Fibroblast of villous mesenchyme (primary cell): ENCODE measurements around the gene MINDY4B. TPM values are rescaled to one million over a fixed set of nuclear protein-coding genes. Genes with fewer than 3 reads are reported as not detected.

ENCODE experiments used
- DNase-seq: peaks from one replicate; pipeline ENCODE4 v3.0.0-alpha.2; 2010; ENCODE audit warnings: low read depth
- H3K4me3 ChIP-seq: 2 replicates; pipeline ENCODE4 v1.5.1; 2011; ENCODE audit warnings: low read depth, mild to moderate bottlenecking, low read length
- CTCF ChIP-seq: IDR thresholded peaks from 2 replicates; pipeline ENCODE4 v1.5.1; 2012; ENCODE audit warnings: low read depth, mild to moderate bottlenecking, low read length; ENCODE audit not compliant: insufficient read depth
- total RNA-seq: library from RNA; depleted of rRNA; stranded (reverse); fragments of >200 nt; gene quantifications from 2 replicates; pipeline ENCODE4 v1.2.3, GENCODE V29; 2012

MINDY4B gene
- total RNA-seq, 1 donor, result not detected

DNA sequence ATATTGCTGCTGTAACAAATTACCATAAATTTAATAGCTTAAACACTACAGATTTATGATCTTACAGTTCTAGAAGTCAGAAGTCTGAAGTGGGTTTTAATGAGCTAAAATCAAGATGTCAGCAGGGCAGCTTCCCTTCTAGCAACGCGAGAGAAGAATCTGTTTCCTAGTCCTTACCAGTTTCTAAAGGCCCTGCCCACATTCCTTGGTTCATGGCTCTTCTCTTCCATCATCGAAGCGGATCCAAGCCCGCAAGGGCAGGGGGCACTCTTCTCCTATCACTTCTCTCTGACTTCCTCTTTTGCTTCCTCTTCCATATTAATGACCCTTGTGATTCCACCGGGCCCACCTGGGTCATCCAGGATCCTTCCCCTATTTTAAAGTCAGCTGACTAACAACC, 16.1 kb downstream of the MINDY4B start:
- no peak overlapping the region for H3K4me3 ChIP-seq
- TF ChIP-seq CTCF, result no peak
- DNase-seq, result no peak

- no peak for DNase-seq
- no peak overlapping the region for H3K4me3 ChIP-seq
- no peak for TF ChIP-seq CTCF
Measured at GRCh38 chr3:150887031-150887430, 18.2 kb downstream of the MINDY4B start.

GRCh38 chr3:150885535-150885934, 19.7 kb downstream of the MINDY4B start:
- no peak for TF ChIP-seq CTCF
- no peak for DNase-seq
- H3K4me3 ChIP-seq, result no peak overlapping the region

DNA sequence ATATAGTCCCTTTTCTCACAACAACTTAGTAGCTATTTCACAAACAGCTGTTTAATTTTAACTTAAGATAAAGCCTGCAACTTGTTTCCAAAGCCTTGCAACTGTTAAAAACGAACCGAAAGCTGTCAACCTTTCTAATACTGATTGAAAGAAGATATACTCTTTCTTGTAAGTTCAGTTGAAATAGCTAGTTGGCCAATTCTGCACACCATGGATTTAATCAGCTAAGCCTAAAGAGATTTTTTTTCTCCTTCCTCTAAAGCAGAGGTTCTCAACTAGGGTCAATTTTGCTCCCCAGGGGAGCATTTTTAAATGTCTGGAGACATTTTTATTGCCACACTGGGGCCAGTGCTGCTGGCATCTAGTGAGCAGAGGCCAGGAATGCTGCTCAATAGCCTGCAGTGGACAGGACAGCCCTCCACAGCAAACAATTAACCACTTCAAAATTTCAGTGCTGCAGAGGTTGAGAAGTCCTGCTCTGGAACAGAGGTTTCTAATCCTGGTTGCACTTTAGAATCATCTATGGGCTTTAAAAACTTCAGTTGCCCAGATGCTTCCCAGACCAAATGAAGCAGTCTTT, 26.2 kb downstream of the MINDY4B start:
- no peak for DNase-seq
- no peak overlapping the region for H3K4me3 ChIP-seq
- TF ChIP-seq CTCF, result no peak

DNA sequence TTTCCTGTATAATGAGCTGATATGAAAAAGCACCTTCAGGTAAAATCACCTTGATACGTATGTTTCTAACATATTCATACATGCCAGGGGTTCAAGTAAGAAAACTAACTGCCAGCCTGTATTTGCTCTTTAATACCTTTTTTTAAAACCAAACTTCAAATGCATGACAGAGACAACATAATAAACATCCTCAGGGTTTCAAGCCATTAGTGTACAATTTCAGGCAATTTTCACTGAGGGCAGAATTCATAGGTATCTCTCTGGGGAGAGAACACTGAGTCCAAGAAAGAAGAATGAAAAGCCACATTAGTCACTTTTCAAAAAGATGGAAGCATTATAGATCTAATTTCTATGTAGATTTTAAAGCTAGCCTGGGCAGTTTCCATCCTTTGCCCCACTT, 26.9 kb downstream of the MINDY4B start:
- DNase-seq, result no peak
- no peak overlapping the region for H3K4me3 ChIP-seq
- no peak for TF ChIP-seq CTCF

DNA sequence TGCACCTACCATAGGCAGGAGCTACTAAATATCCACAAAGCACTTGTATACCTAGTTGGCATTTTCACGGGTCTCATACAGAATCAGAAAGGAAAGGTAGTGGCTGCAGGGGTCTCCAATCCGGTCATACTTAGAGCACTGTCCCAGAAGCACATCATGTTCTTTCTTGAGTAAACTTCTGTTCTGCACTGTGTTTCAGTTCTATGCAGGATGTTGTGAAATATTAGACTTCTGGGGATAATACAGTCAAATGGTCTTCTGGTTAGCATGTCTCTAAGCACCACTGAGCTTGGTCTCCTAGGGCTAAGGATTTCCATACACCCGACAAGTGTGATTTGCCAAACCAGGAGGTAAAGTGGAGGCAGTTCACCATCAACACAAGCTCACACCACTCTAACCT, 27.9 kb downstream of the MINDY4B start:
- TF ChIP-seq CTCF, result no peak
- DNase-seq, result no peak
- H3K4me3 ChIP-seq, result no peak overlapping the region

GRCh38 chr3:150876611-150877265, 28.5 kb downstream of the MINDY4B start:
- DNase-seq, result no peak
- H3K4me3 ChIP-seq, result no peak overlapping the region
- no peak for TF ChIP-seq CTCF
